GM08714 (cell line): Measurements from ENCODE around the gene PEX11G.

Experiments
- H3K4me3 ChIP-seq: fragments of 200-500 bp; sonication (Bioruptor generic); 2 replicates; pipeline ENCODE4 v1.5.1; 2014; ENCODE audit warnings: mild to moderate bottlenecking, low read length, inconsistent platforms
- ZNF274 ChIP-seq: IDR thresholded peaks from 2 replicates; pipeline ENCODE4 v1.6.1; 2012; ENCODE audit warnings: mild to moderate bottlenecking, low read depth, low read length

The PEX11G gene

GRCh38 chr19:7513809-7514642 is 25.2 kb upstream of the PEX11G start:
- no peak overlapping the region for H3K4me3 ChIP-seq
- TF ChIP-seq ZNF274 = no peak

- no peak for TF ChIP-seq ZNF274
Measured at GRCh38 chr19:7512400-7512851, 23.6 kb upstream of the PEX11G start.

GRCh38 chr19:7509625-7510024 is 20.8 kb upstream of the PEX11G start:
- H3K4me3 ChIP-seq = no peak overlapping the region
- no peak for TF ChIP-seq ZNF274

More at GRCh38 chr19:7512400-7512851, 23.6 kb upstream of the PEX11G start:
- H3K4me3 ChIP-seq = no peak overlapping the region

- no peak overlapping the region for H3K4me3 ChIP-seq
- TF ChIP-seq ZNF274 = no peak
Measured at GRCh38 chr19:7507884-7508283, 19.0 kb upstream of the PEX11G start.

GRCh38 chr19:7506385-7507328 is 17.8 kb upstream of the PEX11G start:
- no peak for TF ChIP-seq ZNF274
- no peak overlapping the region for H3K4me3 ChIP-seq

- no peak overlapping the region for H3K4me3 ChIP-seq
Measured at GRCh38 chr19:7505682-7506384, 17.0 kb upstream of the PEX11G start.

GRCh38 chr19:7505288-7505681 is 16.4 kb upstream of the PEX11G start:
- TF ChIP-seq ZNF274 = no peak
- no peak overlapping the region for H3K4me3 ChIP-seq

More at GRCh38 chr19:7505682-7506384, 17.0 kb upstream of the PEX11G start:
- TF ChIP-seq ZNF274 = no peak

- no peak for TF ChIP-seq ZNF274
- H3K4me3 ChIP-seq = no peak overlapping the region
Measured at GRCh38 chr19:7504684-7505083, 15.8 kb upstream of the PEX11G start.

GRCh38 chr19:7502552-7502951 is 13.7 kb upstream of the PEX11G start:
- no peak for TF ChIP-seq ZNF274
- no peak overlapping the region for H3K4me3 ChIP-seq

- TF ChIP-seq ZNF274 = no peak
- peak overlapping the region; percentile 1; the same call in 1 of the 2 replicates for H3K4me3 ChIP-seq
Measured at GRCh38 chr19:7500811-7501450, 12.1 kb upstream of the PEX11G start.

- no peak for TF ChIP-seq ZNF274
- H3K4me3 ChIP-seq = no peak overlapping the region
Measured at GRCh38 chr19:7497292-7497691, 8.5 kb upstream of the PEX11G start.

GRCh38 chr19:7494416-7495098 is 5.7 kb upstream of the PEX11G start:
- no peak overlapping the region for H3K4me3 ChIP-seq
- TF ChIP-seq ZNF274 = no peak

- no peak for TF ChIP-seq ZNF274
- H3K4me3 ChIP-seq = no peak overlapping the region
Measured at GRCh38 chr19:7492558-7492957, 3.7 kb upstream of the PEX11G start.
